Keratinocyte (primary cell): ENCODE measurements around the gene PRKAG2.

ENCODE experiments used
- EZH2 ChIP-seq: IDR thresholded peaks from one replicate; pipeline ENCODE4 v1.6.1; 2012; ENCODE audit warnings: inconsistent platforms, mild to moderate bottlenecking, low read length, moderate library complexity
- TF ChIP-seq, protein P1 (sequence below), 3 experiments: IDR thresholded peaks in 1 of 3; conservative IDR thresholded peaks in 1 of 3; optimal IDR thresholded peaks in 1 of 3; 2 replicates in 2 of 3; 3 replicates in 1 of 3; pipeline versions ENCODE3 to v1.5.1; 2011; ENCODE audit warnings: low read length in 3 of 3, mild to moderate bottlenecking in 3 of 3, moderate library complexity in 2 of 3, control low read depth in 1 of 3, inconsistent platforms in 1 of 3; ENCODE audit not compliant: insufficient read depth in 2 of 3; ENCODE audit errors: extremely low read depth in 1 of 3

DNA sequence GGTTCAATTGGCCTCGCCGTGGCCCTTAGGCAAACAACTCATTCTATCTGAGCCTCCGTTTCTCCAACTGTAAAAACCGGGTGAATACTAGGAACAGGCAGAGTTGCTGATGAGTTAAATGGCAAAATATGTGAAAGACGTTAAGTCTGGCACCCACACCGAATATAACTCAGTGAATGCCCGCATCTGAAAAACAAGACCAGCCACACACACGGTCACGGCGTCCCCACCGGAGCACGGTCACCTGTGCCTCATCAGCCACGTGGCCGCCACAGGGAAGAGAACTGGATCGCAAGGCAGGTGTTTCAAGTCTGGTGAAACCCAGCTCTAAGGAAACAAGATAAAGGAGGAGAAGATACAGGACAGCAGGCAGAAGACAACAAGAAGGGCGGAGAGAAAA lies 20.4 kb downstream of the PRKAG2 start:
- TF ChIP-seq, protein P1, sequence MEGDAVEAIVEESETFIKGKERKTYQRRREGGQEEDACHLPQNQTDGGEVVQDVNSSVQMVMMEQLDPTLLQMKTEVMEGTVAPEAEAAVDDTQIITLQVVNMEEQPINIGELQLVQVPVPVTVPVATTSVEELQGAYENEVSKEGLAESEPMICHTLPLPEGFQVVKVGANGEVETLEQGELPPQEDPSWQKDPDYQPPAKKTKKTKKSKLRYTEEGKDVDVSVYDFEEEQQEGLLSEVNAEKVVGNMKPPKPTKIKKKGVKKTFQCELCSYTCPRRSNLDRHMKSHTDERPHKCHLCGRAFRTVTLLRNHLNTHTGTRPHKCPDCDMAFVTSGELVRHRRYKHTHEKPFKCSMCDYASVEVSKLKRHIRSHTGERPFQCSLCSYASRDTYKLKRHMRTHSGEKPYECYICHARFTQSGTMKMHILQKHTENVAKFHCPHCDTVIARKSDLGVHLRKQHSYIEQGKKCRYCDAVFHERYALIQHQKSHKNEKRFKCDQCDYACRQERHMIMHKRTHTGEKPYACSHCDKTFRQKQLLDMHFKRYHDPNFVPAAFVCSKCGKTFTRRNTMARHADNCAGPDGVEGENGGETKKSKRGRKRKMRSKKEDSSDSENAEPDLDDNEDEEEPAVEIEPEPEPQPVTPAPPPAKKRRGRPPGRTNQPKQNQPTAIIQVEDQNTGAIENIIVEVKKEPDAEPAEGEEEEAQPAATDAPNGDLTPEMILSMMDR (optimal IDR thresholded peaks at IDR 0.05 in 1 of 3, IDR thresholded peaks at IDR 0.05 in 1 of 3, conservative IDR thresholded peaks at IDR 0.05 in 1 of 3; ENCODE audit: extremely low read depth in 1 of 3, insufficient read depth in 2 of 3, low read length in 3 of 3): no peak
- TF ChIP-seq EZH2: no peak
